Measurements from ENCODE around the gene CYP2W1. TPM values are rescaled to one million over a fixed set of nuclear protein-coding genes. Genes with fewer than 3 reads are reported as not detected.

CYP2W1 gene
- total RNA-seq, 1 donor from 2014 or later, result not detected

GRCh38 chr7:987909-988308 is 4.9 kb downstream of the CYP2W1 start:
- H2AFZ ChIP-seq (ENCODE audit: low read depth, low read length), result no peak overlapping the region
- no peaks in the 10 kb centered on the region for H4K20me1 ChIP-seq (ENCODE audit: insufficient read depth, low read length)
- no peaks in the 10 kb centered on the region for H3K27me3 ChIP-seq (ENCODE audit: insufficient read depth, low read length)
- no peak overlapping the region for H3K9ac ChIP-seq (ENCODE audit: low read length)
- FAIRE-seq (no peak), DNase-seq (ENCODE audit: low read depth) (no peak)
- no peak overlapping the region for H3K27ac ChIP-seq (ENCODE audit: low read depth, low read length)
- H3K4me2 ChIP-seq (ENCODE audit: low read length), result no peak overlapping the region
- no peaks in the 10 kb centered on the region for H3K9me3 Mint-ChIP-seq (ENCODE audit: unreplicated experiment)
- H3K4me1 Mint-ChIP-seq (ENCODE audit: low read depth, unreplicated experiment), result peaks cover 2% of the 10 kb centered on the region
- H3K27me3 Mint-ChIP-seq (ENCODE audit: low read depth, unreplicated experiment), result no peaks in the 10 kb centered on the region
- H3K79me2 ChIP-seq (ENCODE audit: insufficient read depth, low read length), result no peaks in the 10 kb centered on the region
- TF ChIP-seq EZH2 (IDR thresholded peaks at IDR 0.05; ENCODE audit: insufficient read depth, low read length), result no peak
- no peak for TF ChIP-seq CTCF (IDR thresholded peaks at IDR 0.05; ENCODE audit: insufficient read depth, low read depth, low read length)
- H3K4me3 ChIP-seq (ENCODE audit: insufficient read depth, low read depth, low read length), result no peak overlapping the region
- H3K4me1 ChIP-seq (ENCODE audit: insufficient read depth, low read length), result peaks cover 3% of the 10 kb centered on the region
- no peaks in the 10 kb centered on the region for H3K9me3 ChIP-seq (ENCODE audit: insufficient read depth, low read depth, low read length)
- H3K27ac Mint-ChIP-seq (ENCODE audit: unreplicated experiment), result no peak overlapping the region
- no peak overlapping the region for H3K4me3 Mint-ChIP-seq (ENCODE audit: unreplicated experiment)
- H3K36me3 Mint-ChIP-seq (ENCODE audit: low read depth, unreplicated experiment), result no peaks in the 10 kb centered on the region
- no peaks in the 10 kb centered on the region for H3K36me3 ChIP-seq (ENCODE audit: insufficient read depth, low read length)

- no peak for TF ChIP-seq EZH2 (IDR thresholded peaks at IDR 0.05; ENCODE audit: insufficient read depth, low read length)
- TF ChIP-seq CTCF (IDR thresholded peaks at IDR 0.05; ENCODE audit: insufficient read depth, low read depth, low read length), result no peak
- H3K36me3 ChIP-seq (ENCODE audit: insufficient read depth, low read length), result no peaks in the 10 kb centered on the region
- no peaks in the 10 kb centered on the region for H3K27me3 ChIP-seq (ENCODE audit: insufficient read depth, low read length)
- no peak for FAIRE-seq
- no peak overlapping the region for H3K4me3 Mint-ChIP-seq (ENCODE audit: unreplicated experiment)
- peaks cover 2% of the 10 kb centered on the region for H3K4me1 Mint-ChIP-seq (ENCODE audit: low read depth, unreplicated experiment)
- H3K4me2 ChIP-seq (ENCODE audit: low read length), result peak overlapping the region; percentile 62
- no peak overlapping the region for H3K27ac Mint-ChIP-seq (ENCODE audit: unreplicated experiment)
- DNase-seq (ENCODE audit: low read depth), result no peak
- no peaks in the 10 kb centered on the region for H3K36me3 Mint-ChIP-seq (ENCODE audit: low read depth, unreplicated experiment)
- no peak overlapping the region for H3K27ac ChIP-seq (ENCODE audit: low read depth, low read length)
- H4K20me1 ChIP-seq (ENCODE audit: insufficient read depth, low read length), result peaks cover 2% of the 10 kb centered on the region
- no peak overlapping the region for H3K4me3 ChIP-seq (ENCODE audit: insufficient read depth, low read depth, low read length)
- H3K9ac ChIP-seq (ENCODE audit: low read length), result no peak overlapping the region
- H3K79me2 ChIP-seq (ENCODE audit: insufficient read depth, low read length), result no peaks in the 10 kb centered on the region
- H3K4me1 ChIP-seq (ENCODE audit: insufficient read depth, low read length), result peaks cover 4% of the 10 kb centered on the region
- no peaks in the 10 kb centered on the region for H3K9me3 Mint-ChIP-seq (ENCODE audit: unreplicated experiment)
- no peaks in the 10 kb centered on the region for H3K9me3 ChIP-seq (ENCODE audit: insufficient read depth, low read depth, low read length)
- H3K27me3 Mint-ChIP-seq (ENCODE audit: low read depth, unreplicated experiment), result no peaks in the 10 kb centered on the region
- H2AFZ ChIP-seq (ENCODE audit: low read depth, low read length), result peak overlapping the region; percentile 60
Measured at GRCh38 chr7:988426-988911, 5.5 kb downstream of the CYP2W1 start.

GRCh38 chr7:988963-989529 is 6.1 kb downstream of the CYP2W1 start:
- Histone ChIP-seq H3K27ac (ENCODE audit: low read depth, low read length) (no peak overlapping the region), H3K9me3 (ENCODE audit: insufficient read depth, low read depth, low read length) (no peaks in the 10 kb centered on the region), H3K4me2 (ENCODE audit: low read length) (no peak overlapping the region), H3K9ac (ENCODE audit: low read length) (no peak overlapping the region), H3K79me2 (ENCODE audit: insufficient read depth, low read length) (no peaks in the 10 kb centered on the region), H3K4me1 (ENCODE audit: insufficient read depth, low read length) (peaks cover 6% of the 10 kb centered on the region), H3K36me3 (ENCODE audit: insufficient read depth, low read length) (no peaks in the 10 kb centered on the region), H4K20me1 (ENCODE audit: insufficient read depth, low read length) (peaks cover 4% of the 10 kb centered on the region), H3K27me3 (ENCODE audit: insufficient read depth, low read length) (no peaks in the 10 kb centered on the region), H3K4me3 (ENCODE audit: insufficient read depth, low read depth, low read length) (no peak overlapping the region), H2AFZ (ENCODE audit: low read depth, low read length) (no peak overlapping the region)
- DNase-seq (ENCODE audit: low read depth) (no peak), FAIRE-seq (no peak)
- no peak for TF ChIP-seq CTCF (IDR thresholded peaks at IDR 0.05; ENCODE audit: insufficient read depth, low read depth, low read length)
- TF ChIP-seq EZH2 (IDR thresholded peaks at IDR 0.05; ENCODE audit: insufficient read depth, low read length), result no peak
- Mint-ChIP-seq H3K9me3 (ENCODE audit: unreplicated experiment) (no peaks in the 10 kb centered on the region), H3K4me3 (ENCODE audit: unreplicated experiment) (no peak overlapping the region), H3K4me1 (ENCODE audit: low read depth, unreplicated experiment) (peaks cover 2% of the 10 kb centered on the region), H3K27ac (ENCODE audit: unreplicated experiment) (no peak overlapping the region), H3K36me3 (ENCODE audit: low read depth, unreplicated experiment) (no peaks in the 10 kb centered on the region), H3K27me3 (ENCODE audit: low read depth, unreplicated experiment) (no peaks in the 10 kb centered on the region)
